ENCODE measurements around the gene TNFRSF18.
A peak's percentile ranks its signal among the peaks of the same experiment; 100 is the strongest.

Gene TNFRSF18

GRCh38 chr1:1240822-1241587, 34.6 kb upstream of the TNFRSF18 start:
- DNase-seq (ENCODE audit: low read depth in 2 of 2): no peak

GRCh38 chr1:1240348-1240732, 33.9 kb upstream of the TNFRSF18 start:
- no peak for DNase-seq (ENCODE audit: low read depth in 2 of 2)

- DNase-seq (ENCODE audit: low read depth in 2 of 2): no peak
Observed at GRCh38 chr1:1239614-1240347, 33.4 kb upstream of the TNFRSF18 start.

GRCh38 chr1:1239227-1239613, 32.8 kb upstream of the TNFRSF18 start:
- DNase-seq (ENCODE audit: low read depth in 2 of 2): no peak

GRCh38 chr1:1238702-1239178, 32.3 kb upstream of the TNFRSF18 start:
- DNase-seq (ENCODE audit: low read depth in 2 of 2): no peak

GRCh38 chr1:1237874-1238701, 31.7 kb upstream of the TNFRSF18 start:
- DNase-seq (ENCODE audit: low read depth in 2 of 2): no peak

- DNase-seq (ENCODE audit: low read depth in 2 of 2): no peak
Observed at GRCh38 chr1:1236945-1237873, 30.8 kb upstream of the TNFRSF18 start.

GRCh38 chr1:1236176-1236763, 29.9 kb upstream of the TNFRSF18 start:
- DNase-seq (ENCODE audit: low read depth in 2 of 2): no peak

- DNase-seq (ENCODE audit: low read depth in 2 of 2): no peak
Observed at GRCh38 chr1:1235016-1235744, 28.8 kb upstream of the TNFRSF18 start.

GRCh38 chr1:1234180-1234808, 27.9 kb upstream of the TNFRSF18 start:
- DNase-seq (ENCODE audit: low read depth in 2 of 2): no peak

- no peak for DNase-seq (ENCODE audit: low read depth in 2 of 2)
Observed at GRCh38 chr1:1233567-1233892, 27.1 kb upstream of the TNFRSF18 start.

GRCh38 chr1:1232796-1233566, 26.6 kb upstream of the TNFRSF18 start:
- DNase-seq (ENCODE audit: low read depth in 2 of 2): no peak

GRCh38 chr1:1232208-1232795, 25.9 kb upstream of the TNFRSF18 start, which contains the start of gene B3GALT6:
Gene B3GALT6 (plus strand): TSS chr1:1232237. CDS start chr1:1232279, 42 bp downstream.
- no peak for DNase-seq (ENCODE audit: low read depth in 2 of 2)

GRCh38 chr1:1231400-1232207, 25.2 kb upstream of the TNFRSF18 start, which contains the start of gene SDF4:
Gene SDF4 (minus strand): TSS chr1:1232001. CDS start chr1:1228772, 3,229 bp downstream.
- peak; percentile 92 to 95 for DNase-seq (ENCODE audit: low read depth in 2 of 2)

- no peak for DNase-seq (ENCODE audit: low read depth in 2 of 2)
Observed at GRCh38 chr1:1230656-1231399, 24.4 kb upstream of the TNFRSF18 start.

GRCh38 chr1:1229770-1230169, 23.4 kb upstream of the TNFRSF18 start:
- DNase-seq (ENCODE audit: low read depth in 2 of 2): no peak

All from stimulated activated CD4-positive, alpha-beta T cell treated with anti-CD3 and anti-CD28 coated beads, Interleukin-1b, Interleukin-23, amount 100 ng/mL, for 4 hours (primary cell).